DOHH2 (cell line): Measurements from ENCODE around the gene ARSK.

Experiments
- H3F3A ChIP-seq: fragments of 200-600 bp; sonication (generic), shearing (Covaris generic); 2 replicates; pipeline ENCODE4 v1.6.0; 2016; ENCODE audit warnings: antibody characterized with exemption, mild to moderate bottlenecking; ENCODE audit not compliant: control insufficient read depth, insufficient read depth
- H3K27ac ChIP-seq: fragments of 200-600 bp; sonication (generic); 2 replicates; pipeline ENCODE4 v1.5.1; 2014; ENCODE audit warnings: low read depth, mild to moderate bottlenecking, low read length, moderate library complexity
- H3K27me3 ChIP-seq: fragments of 200-600 bp; sonication (generic); 2 replicates; pipeline ENCODE4 v1.6.1; 2014; ENCODE audit warnings: mild to moderate bottlenecking, low read length, mixed read lengths; ENCODE audit not compliant: control insufficient read depth
- H3K36me3 ChIP-seq: fragments of 200-600 bp; sonication (generic); 2 replicates; pipeline ENCODE4 v1.6.1; 2014; ENCODE audit warnings: mild to moderate bottlenecking, low read length, moderate library complexity, mixed read lengths; ENCODE audit not compliant: control insufficient read depth
- H3K4me1 ChIP-seq: fragments of 200-600 bp; sonication (generic); 2 replicates; pipeline ENCODE4 v1.6.1; 2014; ENCODE audit warnings: mild to moderate bottlenecking, low read length, mixed read lengths; ENCODE audit not compliant: control insufficient read depth
- H3K4me2 ChIP-seq: fragments of 200-600 bp; sonication (generic); 2 replicates; pipeline ENCODE4 v1.6.0; 2014; ENCODE audit warnings: mild to moderate bottlenecking, low read length, moderate library complexity
- H3K4me3 ChIP-seq: fragments of 200-600 bp; sonication (generic); 2 replicates; pipeline ENCODE4 v1.5.1; 2014; ENCODE audit warnings: mild to moderate bottlenecking, low read length, mixed read lengths
- H3K79me2 ChIP-seq: fragments of 200-600 bp; sonication (generic); 2 replicates; pipeline ENCODE4 v1.6.1; 2014; ENCODE audit warnings: mild to moderate bottlenecking, low read length, mixed read lengths; ENCODE audit not compliant: control insufficient read depth
- H3K9me2 ChIP-seq: fragments of 200-600 bp; sonication (generic); replicated peaks from 2 replicates; pipeline ENCODE4 v1.6.1; 2014; ENCODE audit warnings: mild to moderate bottlenecking, low read length, mixed read lengths; ENCODE audit not compliant: control insufficient read depth
- H3K9me3 ChIP-seq: fragments of 200-600 bp; sonication (generic); 2 replicates; pipeline ENCODE4 v1.6.1; 2014; ENCODE audit warnings: antibody characterized with exemption, low read length, mixed read lengths; ENCODE audit not compliant: control insufficient read depth, insufficient read depth
- H4K20me1 ChIP-seq: fragments of 200-600 bp; sonication (generic); 2 replicates; pipeline ENCODE4 v1.6.0; 2014; ENCODE audit warnings: low read depth, mild to moderate bottlenecking, antibody characterized with exemption, low read length, moderate library complexity; ENCODE audit not compliant: control insufficient read depth, insufficient read depth
- EZH2phosphoT487 ChIP-seq: fragments of 200-600 bp; sonication (generic); IDR thresholded peaks from 2 replicates; pipeline ENCODE4 v1.6.1; 2017; ENCODE audit warnings: borderline replicate concordance, mild to moderate bottlenecking, antibody characterized with exemption, low read length, moderate library complexity, mixed read lengths
- TF ChIP-seq, protein P1 (sequence below): fragments of 200-600 bp; sonication (generic); IDR thresholded peaks from one replicate; pipeline ENCODE4 v1.5.1; 2014; ENCODE audit warnings: antibody characterized with exemption, mild to moderate bottlenecking, low read depth, low read length; ENCODE audit not compliant: poor library complexity, severe bottlenecking

ARSK gene

GRCh38 chr5:95531491-95531890 is 23.4 kb upstream of the ARSK start:
- Histone ChIP-seq H3K9me3 (no peaks in the 10 kb centered on the region), H4K20me1 (no peaks in the 10 kb centered on the region), H3F3A (no peaks in the 10 kb centered on the region), H3K4me1 (peaks cover 9% of the 10 kb centered on the region), H3K27ac (no peak overlapping the region), H3K27me3 (no peaks in the 10 kb centered on the region), H3K36me3 (peaks cover 72% of the 10 kb centered on the region), H3K4me3 (no peak overlapping the region), H3K4me2 (no peak overlapping the region), H3K9me2 (no peaks in the 10 kb centered on the region), H3K79me2 (no peaks in the 10 kb centered on the region)
- no peak for TF ChIP-seq EZH2phosphoT487
- TF ChIP-seq, protein P1, sequence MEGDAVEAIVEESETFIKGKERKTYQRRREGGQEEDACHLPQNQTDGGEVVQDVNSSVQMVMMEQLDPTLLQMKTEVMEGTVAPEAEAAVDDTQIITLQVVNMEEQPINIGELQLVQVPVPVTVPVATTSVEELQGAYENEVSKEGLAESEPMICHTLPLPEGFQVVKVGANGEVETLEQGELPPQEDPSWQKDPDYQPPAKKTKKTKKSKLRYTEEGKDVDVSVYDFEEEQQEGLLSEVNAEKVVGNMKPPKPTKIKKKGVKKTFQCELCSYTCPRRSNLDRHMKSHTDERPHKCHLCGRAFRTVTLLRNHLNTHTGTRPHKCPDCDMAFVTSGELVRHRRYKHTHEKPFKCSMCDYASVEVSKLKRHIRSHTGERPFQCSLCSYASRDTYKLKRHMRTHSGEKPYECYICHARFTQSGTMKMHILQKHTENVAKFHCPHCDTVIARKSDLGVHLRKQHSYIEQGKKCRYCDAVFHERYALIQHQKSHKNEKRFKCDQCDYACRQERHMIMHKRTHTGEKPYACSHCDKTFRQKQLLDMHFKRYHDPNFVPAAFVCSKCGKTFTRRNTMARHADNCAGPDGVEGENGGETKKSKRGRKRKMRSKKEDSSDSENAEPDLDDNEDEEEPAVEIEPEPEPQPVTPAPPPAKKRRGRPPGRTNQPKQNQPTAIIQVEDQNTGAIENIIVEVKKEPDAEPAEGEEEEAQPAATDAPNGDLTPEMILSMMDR: no peak

DNA sequence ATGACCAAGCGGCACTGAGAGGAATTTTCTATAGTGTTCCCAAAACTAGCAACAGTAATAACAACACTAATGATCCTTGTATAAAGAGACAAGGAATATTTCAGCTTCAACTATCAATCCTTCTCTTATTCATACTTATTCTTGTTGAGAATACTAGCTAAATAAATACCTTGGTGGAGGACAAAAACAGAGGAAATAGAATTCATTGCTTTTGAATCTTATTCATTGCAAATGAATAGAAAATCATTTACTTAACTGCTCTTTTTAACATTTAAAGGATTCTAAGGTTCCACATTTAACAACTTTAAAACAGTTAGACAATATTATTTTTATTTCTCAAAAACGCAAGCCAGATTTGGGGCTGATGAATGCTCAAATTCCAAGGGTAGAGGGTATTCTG is 22.5 kb upstream of the ARSK start:
- no peaks in the 10 kb centered on the region for H3K79me2 ChIP-seq
- H3K27ac ChIP-seq: no peak overlapping the region
- no peaks in the 10 kb centered on the region for H3K9me3 ChIP-seq
- no peak overlapping the region for H3K4me3 ChIP-seq
- no peak for TF ChIP-seq EZH2phosphoT487
- TF ChIP-seq, protein P1: no peak
- H4K20me1 ChIP-seq: no peaks in the 10 kb centered on the region
- peaks cover 73% of the 10 kb centered on the region for H3K36me3 ChIP-seq
- no peaks in the 10 kb centered on the region for H3F3A ChIP-seq
- no peaks in the 10 kb centered on the region for H3K9me2 ChIP-seq
- no peak overlapping the region for H3K4me2 ChIP-seq
- peaks cover 9% of the 10 kb centered on the region for H3K4me1 ChIP-seq
- no peaks in the 10 kb centered on the region for H3K27me3 ChIP-seq

DNA sequence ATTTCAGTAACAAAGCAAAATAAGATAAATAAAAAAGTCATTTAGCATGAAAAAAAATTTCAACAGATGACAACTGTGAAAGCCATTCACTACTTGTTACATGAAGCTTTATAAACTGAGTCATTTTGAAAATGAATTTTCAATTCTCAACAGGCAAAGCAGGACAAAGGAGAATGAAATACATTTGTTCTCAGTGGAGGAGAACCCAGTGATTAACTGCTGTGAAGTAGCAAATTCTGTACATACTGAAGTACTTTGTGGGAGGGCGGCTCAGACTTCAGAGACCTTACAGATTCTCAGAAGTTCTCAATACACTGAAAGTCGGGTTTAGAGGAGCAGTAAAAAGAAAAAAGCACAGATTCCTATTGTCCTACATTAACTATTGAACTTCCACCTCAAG is 21.8 kb upstream of the ARSK start:
- Histone ChIP-seq H3K27ac (no peak overlapping the region), H3K79me2 (no peaks in the 10 kb centered on the region), H3K36me3 (peaks cover 70% of the 10 kb centered on the region)

More for the DNA sequence above, 21.8 kb upstream of the ARSK start:
- H3K27me3 ChIP-seq: no peaks in the 10 kb centered on the region
- H3K9me3 ChIP-seq: no peaks in the 10 kb centered on the region
- no peak overlapping the region for H3K4me2 ChIP-seq
- TF ChIP-seq EZH2phosphoT487: no peak
- TF ChIP-seq, protein P1: no peak
- H3K4me1 ChIP-seq: peaks cover 9% of the 10 kb centered on the region
- no peaks in the 10 kb centered on the region for H4K20me1 ChIP-seq
- H3F3A ChIP-seq: no peaks in the 10 kb centered on the region
- no peak overlapping the region for H3K4me3 ChIP-seq
- no peaks in the 10 kb centered on the region for H3K9me2 ChIP-seq
